Measurements from ENCODE around the gene GCGR.

GCGR gene

GRCh38 chr17:81811705-81812570 is 8.0 kb downstream of the GCGR start:
- DNase-seq (ENCODE audit: low spot score) = no peak

GRCh38 chr17:81812571-81813370 is 8.8 kb downstream of the GCGR start:
- no peak for DNase-seq (ENCODE audit: low spot score)

GRCh38 chr17:81813371-81813684 is 9.4 kb downstream of the GCGR start:
- no peak for DNase-seq (ENCODE audit: low spot score)

- no peak for DNase-seq (ENCODE audit: low spot score)
Measured at GRCh38 chr17:81813861-81814683, 10.1 kb downstream of the GCGR start.

GRCh38 chr17:81814748-81815645 is 11.0 kb downstream of the GCGR start:
- no peak for DNase-seq (ENCODE audit: low spot score)

GRCh38 chr17:81815646-81815986 is 11.7 kb downstream of the GCGR start:
- no peak for DNase-seq (ENCODE audit: low spot score)

GRCh38 chr17:81817758-81818147 is 13.8 kb downstream of the GCGR start:
- no peak for DNase-seq (ENCODE audit: low spot score)

- DNase-seq (ENCODE audit: low spot score) = no peak
Measured at GRCh38 chr17:81819708-81820107, 15.8 kb downstream of the GCGR start.

- no peak for DNase-seq (ENCODE audit: low spot score)
Measured at GRCh38 chr17:81821147-81821546, 17.2 kb downstream of the GCGR start.

- DNase-seq (ENCODE audit: low spot score) = peak; percentile 83
Measured at GRCh38 chr17:81821603-81822311, 17.8 kb downstream of the GCGR start.

GRCh38 chr17:81822312-81822637 is 18.3 kb downstream of the GCGR start:
- DNase-seq (ENCODE audit: low spot score) = no peak

GRCh38 chr17:81822996-81823819 is 19.3 kb downstream of the GCGR start:
- no peak for DNase-seq (ENCODE audit: low spot score)

- no peak for DNase-seq (ENCODE audit: low spot score)
Measured at GRCh38 chr17:81823820-81824550, 20.0 kb downstream of the GCGR start.

GRCh38 chr17:81824595-81824994 is 20.6 kb downstream of the GCGR start:
- no peak for DNase-seq (ENCODE audit: low spot score)

- no peak for DNase-seq (ENCODE audit: low spot score)
Measured at GRCh38 chr17:81825841-81826466, 22.0 kb downstream of the GCGR start.

- DNase-seq (ENCODE audit: low spot score) = no peak
Measured at GRCh38 chr17:81828656-81829055, 24.7 kb downstream of the GCGR start.

GRCh38 chr17:81829858-81830257 is 25.9 kb downstream of the GCGR start:
- DNase-seq (ENCODE audit: low spot score) = no peak

- no peak for DNase-seq (ENCODE audit: low spot score)
Measured at GRCh38 chr17:81831563-81831956, 27.6 kb downstream of the GCGR start.

All from GM03348 (cell line).